Neuronal stem cell (in vitro differentiated cells): ENCODE data around the gene EIF4A3.

Source experiments
- DNase-seq: peaks from one replicate; pipeline ENCODE4 v3.0.0-alpha.2; 2013; ENCODE audit warnings: low spot score
- H2AFZ ChIP-seq: one replicate; pipeline ENCODE4 v1.6.1; 2013; ENCODE audit warnings: mild to moderate bottlenecking, low read length, inconsistent platforms
- H2AK5ac ChIP-seq: 2 replicates; pipeline ENCODE4 v1.6.1; 2013; ENCODE audit warnings: low read depth, mild to moderate bottlenecking, inconsistent platforms, low read length, moderate library complexity, mixed read lengths
- H2BK120ac ChIP-seq: 2 replicates; pipeline ENCODE4 v1.6.1; 2013; ENCODE audit warnings: low read depth, mild to moderate bottlenecking, inconsistent platforms, low read length, moderate library complexity, mixed read lengths
- H2BK12ac ChIP-seq: one replicate; pipeline ENCODE4 v1.6.1; 2013; ENCODE audit warnings: low read length, inconsistent platforms
- H2BK15ac ChIP-seq: 2 replicates; pipeline ENCODE4 v1.6.1; 2013; ENCODE audit warnings: mild to moderate bottlenecking, low read length, inconsistent platforms, mixed read lengths
- H2BK5ac ChIP-seq: one replicate; pipeline ENCODE4 v1.6.1; 2013; ENCODE audit warnings: inconsistent platforms, mild to moderate bottlenecking, low read length, moderate library complexity
- H3K14ac ChIP-seq: one replicate; pipeline ENCODE4 v1.6.1; 2013; ENCODE audit warnings: low read length, inconsistent platforms
- H3K18ac ChIP-seq: 2 replicates; pipeline ENCODE4 v1.6.1; 2013; ENCODE audit warnings: low read length, inconsistent platforms
- H3K23ac ChIP-seq: 2 replicates; pipeline ENCODE4 v1.6.1; 2013; ENCODE audit warnings: low read depth, mild to moderate bottlenecking, mixed read lengths, low read length, inconsistent platforms; ENCODE audit not compliant: poor library complexity
- H3K27ac ChIP-seq: replicated peaks from 3 replicates; pipeline ENCODE4 v1.5.1; 2013; ENCODE audit warnings: low read length, inconsistent platforms
- H3K27me3 ChIP-seq, 3 experiments: 2 replicates each; pipeline ENCODE4 v1.6.1; 2013; ENCODE audit warnings: low read length in 3 of 3, mild to moderate bottlenecking in 2 of 3, inconsistent platforms in 1 of 3, low read depth in 1 of 3, mixed read lengths in 1 of 3, moderate library complexity in 1 of 3; ENCODE audit not compliant: control insufficient read depth in 3 of 3, insufficient read depth in 3 of 3
- H3K36me3 ChIP-seq, 2 donors: replicated peaks in 1 of 2; 2 replicates each; pipeline ENCODE4 v1.6.1; 2013; ENCODE audit warnings: low read length in 2 of 2; ENCODE audit not compliant: control insufficient read depth in 2 of 2, insufficient read depth in 2 of 2
- H3K4ac ChIP-seq: 2 replicates; pipeline ENCODE4 v1.6.1; 2013; ENCODE audit warnings: inconsistent platforms, mild to moderate bottlenecking, low read length, moderate library complexity
- H3K4me1 ChIP-seq, 2 donors: 1 replicate in 1 of 2; 2 replicates in 1 of 2; pipeline ENCODE4 v1.6.1; 2013; ENCODE audit warnings: low read length in 2 of 2, low read depth in 1 of 2; ENCODE audit not compliant: control insufficient read depth in 2 of 2, insufficient read depth in 1 of 2
- H3K4me2 ChIP-seq: one replicate; pipeline ENCODE4 v1.6.1; 2013; ENCODE audit warnings: mild to moderate bottlenecking, low read length, inconsistent platforms; ENCODE audit not compliant: insufficient read depth, poor library complexity, severe bottlenecking
- H3K4me3 ChIP-seq, 2 donors: 2 replicates each; pipeline ENCODE4 v1.5.1; 2013; ENCODE audit warnings: low read length in 2 of 2, mild to moderate bottlenecking in 2 of 2, inconsistent platforms in 1 of 2, moderate library complexity in 1 of 2
- H3K79me1 ChIP-seq: one replicate; pipeline ENCODE4 v1.6.1; 2013; ENCODE audit warnings: low read depth, mild to moderate bottlenecking, inconsistent platforms, low read length, moderate library complexity
- H3K9ac ChIP-seq: one replicate; pipeline ENCODE4 v1.6.1; 2013; ENCODE audit warnings: mild to moderate bottlenecking, low read depth, low read length, inconsistent platforms; ENCODE audit not compliant: poor library complexity
- H3K9me3 ChIP-seq, 2 donors: replicated peaks in 1 of 2; 2 replicates each; pipeline versions ENCODE3 to v1.6.1; 2013; ENCODE audit warnings: low read length in 2 of 2, mild to moderate bottlenecking in 2 of 2, inconsistent platforms in 1 of 2, low read depth in 1 of 2, mixed read lengths in 1 of 2, moderate library complexity in 1 of 2; ENCODE audit not compliant: control insufficient read depth in 2 of 2, insufficient read depth in 1 of 2
- H4K8ac ChIP-seq: one replicate; pipeline ENCODE4 v1.6.1; 2013; ENCODE audit warnings: low read depth, mild to moderate bottlenecking, inconsistent platforms, low read length, moderate library complexity
- H4K91ac ChIP-seq: one replicate; pipeline ENCODE4 v1.6.1; 2013; ENCODE audit warnings: low read length, low read depth, mild to moderate bottlenecking, inconsistent platforms; ENCODE audit not compliant: poor library complexity
- WGBS, 2 donors: extraction: QIAGEN DNeasy Blood & Tissue Kit; methylation state at CpG; one replicate each; pipeline ENCODE4 v1.1.7; 2013; ENCODE audit warnings: missing lambda C conversion rate in 2 of 2, mixed read lengths in 1 of 2; ENCODE audit not compliant: insufficient read length in 2 of 2, insufficient replicate concordance in 1 of 2; ENCODE audit errors: extremely low coverage in 2 of 2; 5-methylcytosine and 5-hydroxymethylcytosine counted together

Gene EIF4A3

GRCh38 chr17:80096561-80097021 lies 50.3 kb downstream of the EIF4A3 start:
- H3K4me2 ChIP-seq = no peak overlapping the region
- H3K18ac ChIP-seq = peak overlapping the region; percentile 70
- no peaks in the 10 kb centered on the region for H3K27me3 ChIP-seq
- peak overlapping the region; percentile 75 for H2BK15ac ChIP-seq
- peak overlapping the region; percentile 10 for H2AK5ac ChIP-seq
- no peak overlapping the region for H4K8ac ChIP-seq
- no peak overlapping the region for H3K14ac ChIP-seq
- DNase-seq = no peak
- no peak overlapping the region for H4K91ac ChIP-seq
- H3K4me3 ChIP-seq = no peak overlapping the region
- H3K27ac ChIP-seq = no peak overlapping the region
- no peak overlapping the region for H2BK12ac ChIP-seq
- no peak overlapping the region for H2BK120ac ChIP-seq
- H3K9ac ChIP-seq = no peak overlapping the region
- no peaks in the 10 kb centered on the region for H3K9me3 ChIP-seq
- no CpG with 5 or more reads among the region's 12 CpGs for WGBS, 2 donors
- H3K79me1 ChIP-seq = peaks cover 9% of the 10 kb centered on the region
- peak overlapping the region; percentile 24 for H2BK5ac ChIP-seq
- peak overlapping the region; percentile 70 for H2AFZ ChIP-seq
- H3K36me3 ChIP-seq = no peaks in the 10 kb centered on the region
- H3K23ac ChIP-seq = peak overlapping the region; percentile 25
- H3K4me1 ChIP-seq = peaks cover 3 to 9% of the 10 kb centered on the region in 2 donors
- no peak overlapping the region for H3K4ac ChIP-seq

GRCh38 chr17:80095844-80096475 lies 51.0 kb downstream of the EIF4A3 start:
- Histone ChIP-seq H3K18ac (no peak overlapping the region), H3K36me3 (peaks cover 0 to under 1% of the 10 kb centered on the region in 2 donors), H2BK15ac (peak overlapping the region; percentile 49), H3K9me3 (no peaks in the 10 kb centered on the region), H3K27ac (no peak overlapping the region), H2BK12ac (peak overlapping the region; percentile 30), H2AK5ac (peak overlapping the region; percentile 37), H3K27me3 (no peaks in the 10 kb centered on the region), H2AFZ (no peak overlapping the region), H3K79me1 (peaks cover 8% of the 10 kb centered on the region), H2BK120ac (no peak overlapping the region), H2BK5ac (peak overlapping the region; percentile 24), H3K9ac (no peak overlapping the region), H3K4ac (no peak overlapping the region), H3K23ac (peak overlapping the region; percentile 73), H4K91ac (no peak overlapping the region), H3K4me2 (no peak overlapping the region), H3K4me3 (no peak overlapping the region), H4K8ac (no peak overlapping the region), H3K4me1 (peaks cover 3 to 9% of the 10 kb centered on the region in 2 donors), H3K14ac (no peak overlapping the region)
- no CpG with 5 or more reads among the region's 16 CpGs for WGBS, 2 donors
- DNase-seq = no peak

- H3K4ac ChIP-seq = no peak overlapping the region
- H3K9ac ChIP-seq = peak overlapping the region; percentile 9
- H3K79me1 ChIP-seq = peaks cover 8% of the 10 kb centered on the region
- peak overlapping the region; percentile 10 for H2BK5ac ChIP-seq
- H3K27me3 ChIP-seq = no peaks in the 10 kb centered on the region
- H3K4me1 ChIP-seq = peaks cover 3 to 5% of the 10 kb centered on the region in 2 donors
- peak overlapping the region; percentile 65 for H2AK5ac ChIP-seq
- H4K8ac ChIP-seq = no peak overlapping the region
- H3K27ac ChIP-seq = no peak overlapping the region
- no peak for DNase-seq
- H2BK12ac ChIP-seq = no peak overlapping the region
- H2AFZ ChIP-seq = peak overlapping the region; percentile 14
- peak overlapping the region; percentile 35 for H3K18ac ChIP-seq
- H3K36me3 ChIP-seq = peaks cover 0 to 6% of the 10 kb centered on the region in 2 donors
- H3K4me3 ChIP-seq = no peak overlapping the region
- peak overlapping the region; percentile 94 for H3K14ac ChIP-seq
- H2BK120ac ChIP-seq = no peak overlapping the region
- no peaks in the 10 kb centered on the region for H3K9me3 ChIP-seq
- WGBS, 2 donors = no CpG with 5 or more reads among the region's 37 CpGs
- no peak overlapping the region for H3K4me2 ChIP-seq
- H2BK15ac ChIP-seq = peak overlapping the region; percentile 49
- peak overlapping the region; percentile 73 for H3K23ac ChIP-seq
- no peak overlapping the region for H4K91ac ChIP-seq
Observed at GRCh38 chr17:80095038-80095843, 51.7 kb downstream of the EIF4A3 start.

GRCh38 chr17:80092959-80093358 lies 54.0 kb downstream of the EIF4A3 start:
- no peak for DNase-seq

More at GRCh38 chr17:80092959-80093358, 54.0 kb downstream of the EIF4A3 start:
- Histone ChIP-seq H3K4me3 (no peak overlapping the region), H3K14ac (no peak overlapping the region), H3K27ac (no peak overlapping the region), H3K4ac (no peak overlapping the region), H2AK5ac (no peak overlapping the region), H2BK5ac (no peak overlapping the region), H3K23ac (no peak overlapping the region), H2BK12ac (no peak overlapping the region), H3K36me3 (peaks cover 0 to 6% of the 10 kb centered on the region in 2 donors), H3K4me1 (peaks cover 3 to 5% of the 10 kb centered on the region in 2 donors), H4K91ac (no peak overlapping the region), H3K4me2 (no peak overlapping the region), H2AFZ (no peak overlapping the region), H3K79me1 (peaks cover under 1% of the 10 kb centered on the region), H4K8ac (no peak overlapping the region), H3K9ac (no peak overlapping the region), H3K27me3 (no peaks in the 10 kb centered on the region), H2BK120ac (no peak overlapping the region), H3K9me3 (no peaks in the 10 kb centered on the region), H3K18ac (no peak overlapping the region), H2BK15ac (no peak overlapping the region)
- no CpG with 5 or more reads among the region's 8 CpGs for WGBS, 2 donors
